Activated T-helper 1 cell treated with anti-CD3 and anti-CD28 coated beads, Interleukin-12 subunit alpha, Interleukin-12 subunit beta, Interleukin-2, Interleukin-4 antibody, amounts not matched to agents 30 ng/mL and 10 ng/mL and 1 ng/mL, durations not matched to agents 14 hours and 24 hours and 36 hours (primary cell): ENCODE data around the gene KLF3. TPM values are rescaled to one million over a fixed set of nuclear protein-coding genes. Genes with fewer than 3 reads are reported as not detected.
A peak's percentile ranks its signal among the peaks of the same experiment; 100 is the strongest.

ENCODE experiments used
- DNase-seq: peaks from one replicate; pipeline ENCODE4 v3.0.0; 2021; ENCODE audit warnings: low spot score
- H3K27ac Mint-ChIP-seq: one replicate; pipeline ENCODE4 v1.8.0; 2021; ENCODE audit warnings: mild to moderate bottlenecking, mixed read lengths
- H3K27me3 Mint-ChIP-seq: one replicate; pipeline ENCODE4 v1.8.0; 2022; ENCODE audit warnings: mild to moderate bottlenecking, moderate library complexity, mixed read lengths; ENCODE audit not compliant: insufficient read depth
- H3K36me3 Mint-ChIP-seq: one replicate; pipeline ENCODE4 v1.8.0; 2021; ENCODE audit warnings: low read depth, mixed read lengths
- H3K4me1 Mint-ChIP-seq: one replicate; pipeline ENCODE4 v1.8.0; 2021; ENCODE audit warnings: low read depth, mixed read lengths
- H3K4me3 Mint-ChIP-seq: one replicate; pipeline ENCODE4 v1.8.0; 2021; ENCODE audit warnings: mild to moderate bottlenecking, moderate library complexity, mixed read lengths
- H3K9me3 Mint-ChIP-seq: one replicate; pipeline ENCODE4 v1.8.0; 2021; ENCODE audit warnings: mixed read lengths
- intact Hi-C: fragments of 100-400 bp; cut with micrococcal nuclease; formaldehyde crosslinking; loops from one replicate; pipeline ENCODE4 v1.15.1; 2024
- total RNA-seq: library from RNA; stranded (reverse); gene quantifications from 2 replicates; pipeline ENCODE4 v1.2.3, GENCODE V29; 2022

Gene KLF3
- total RNA-seq, 1 donor from 2014 or later: 1.8 TPM

DNA sequence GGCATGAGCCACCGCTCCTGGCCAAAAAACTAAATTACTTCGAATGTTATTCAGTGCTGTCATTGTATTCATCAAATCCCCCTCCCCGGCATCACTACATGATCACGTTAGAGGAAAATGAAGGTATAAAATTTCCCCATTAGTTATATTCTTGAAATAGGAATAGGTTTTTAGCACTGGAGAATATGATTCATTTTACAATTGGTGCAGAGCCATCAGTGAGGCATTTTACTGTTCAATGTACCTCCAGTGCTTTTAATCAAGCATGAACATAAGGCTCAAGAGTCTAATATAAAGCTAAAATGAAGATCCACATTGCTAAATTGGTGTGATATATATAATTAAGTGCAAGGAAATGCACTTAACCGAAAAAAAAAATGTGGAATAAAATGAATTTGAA, 18.3 kb downstream of the KLF3 start:
- H3K36me3 Mint-ChIP-seq: peaks cover 25% of the 10 kb centered on the region
- no peaks in the 10 kb centered on the region for H3K27me3 Mint-ChIP-seq
- H3K27ac Mint-ChIP-seq: no peak overlapping the region
- DNase-seq: no peak
- intact Hi-C loops: no loop called here
- peaks cover 49% of the 10 kb centered on the region for H3K4me1 Mint-ChIP-seq
- no peak overlapping the region for H3K4me3 Mint-ChIP-seq
- H3K9me3 Mint-ChIP-seq: no peaks in the 10 kb centered on the region

DNA sequence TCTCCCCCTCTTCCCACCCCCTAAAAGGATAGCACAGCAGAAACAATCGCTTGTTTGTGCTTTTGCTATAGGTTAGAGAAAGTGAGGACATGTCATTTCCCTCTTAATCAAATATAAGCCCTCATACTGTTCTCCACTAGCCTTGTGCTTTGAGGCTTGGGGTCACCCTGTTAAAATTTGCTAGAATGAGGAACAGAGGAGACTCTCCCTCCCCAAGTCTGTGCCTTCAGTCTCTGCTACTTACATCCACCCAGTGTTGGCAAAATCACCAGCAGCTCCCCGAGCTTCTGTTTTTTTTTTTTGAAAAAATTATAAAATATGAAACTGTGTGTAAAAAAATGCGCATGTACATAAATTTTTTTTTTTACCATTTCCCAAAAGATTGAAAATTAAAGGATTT, 19.3 kb downstream of the KLF3 start:
- no peak for DNase-seq
- no peaks in the 10 kb centered on the region for H3K9me3 Mint-ChIP-seq
- H3K36me3 Mint-ChIP-seq: peaks cover 32% of the 10 kb centered on the region
- H3K27me3 Mint-ChIP-seq: no peaks in the 10 kb centered on the region
- H3K27ac Mint-ChIP-seq: no peak overlapping the region
- intact Hi-C loops: no loop called here
- H3K4me1 Mint-ChIP-seq: peaks cover 49% of the 10 kb centered on the region
- H3K4me3 Mint-ChIP-seq: no peak overlapping the region

DNA sequence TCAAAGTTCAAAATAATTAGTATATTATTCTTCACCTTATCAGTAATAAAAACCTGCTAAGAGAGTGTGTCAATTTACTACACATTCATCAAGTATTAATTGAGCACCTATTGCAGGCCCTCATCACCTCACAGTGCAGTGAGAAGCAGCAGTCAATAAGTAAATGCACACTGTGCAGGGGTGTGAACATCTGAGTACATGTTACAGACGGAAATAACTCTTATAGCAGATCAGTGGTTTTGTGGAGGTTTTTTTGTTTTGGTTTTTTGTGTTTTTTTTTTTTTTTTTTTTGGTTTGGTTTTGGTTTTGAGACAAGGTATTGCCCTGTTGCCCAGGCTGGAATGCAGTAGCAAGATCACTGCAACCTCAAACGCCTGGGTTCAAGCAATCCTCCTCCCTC, 20.3 kb downstream of the KLF3 start:
- no peaks in the 10 kb centered on the region for H3K27me3 Mint-ChIP-seq
- no peak for DNase-seq
- intact Hi-C loops: no loop called here
- H3K4me1 Mint-ChIP-seq: peaks cover 49% of the 10 kb centered on the region
- H3K36me3 Mint-ChIP-seq: peaks cover 36% of the 10 kb centered on the region
- no peaks in the 10 kb centered on the region for H3K9me3 Mint-ChIP-seq
- H3K4me3 Mint-ChIP-seq: no peak overlapping the region
- peak overlapping the region; percentile 55 for H3K27ac Mint-ChIP-seq

DNA sequence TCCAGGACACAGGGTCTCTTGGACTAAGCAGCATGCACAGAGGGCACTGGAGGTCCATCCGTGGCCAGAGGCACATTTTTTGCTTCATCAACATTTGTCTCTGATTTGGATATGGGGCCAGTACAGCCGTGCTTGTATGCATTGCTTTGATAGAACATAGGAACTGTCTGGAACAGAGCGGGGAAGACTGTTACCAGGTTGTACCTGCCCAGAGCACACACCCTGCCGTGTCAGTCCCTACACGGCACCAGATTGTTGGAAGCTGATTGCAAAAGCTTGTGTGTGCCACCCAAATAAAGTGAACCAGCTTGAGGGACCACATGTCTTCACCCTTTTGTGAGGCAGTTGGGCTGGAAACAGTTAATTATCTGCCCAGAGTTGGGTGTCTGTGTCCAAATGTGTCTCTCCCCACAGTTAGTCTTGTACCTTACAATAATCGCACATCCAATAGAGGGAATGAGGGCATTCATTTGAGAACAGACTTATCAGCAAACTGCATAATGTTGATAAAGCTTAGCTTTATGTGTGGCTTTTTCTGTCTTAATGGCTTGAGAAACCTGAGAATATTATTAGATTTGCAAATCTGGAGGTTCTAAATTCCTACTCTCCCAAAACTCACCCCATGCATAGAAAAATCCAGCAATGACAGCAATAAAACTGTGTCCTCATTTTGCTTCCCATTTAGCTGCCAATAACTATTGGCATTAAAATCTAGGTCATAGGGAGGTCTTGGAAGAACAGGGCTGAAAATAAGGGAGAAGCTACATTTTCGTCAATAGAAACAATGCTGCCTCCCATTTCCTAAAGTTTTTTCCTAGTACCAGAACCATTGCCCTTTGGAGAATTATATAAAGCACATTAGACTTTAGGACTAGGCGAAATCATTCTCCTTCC, 21.2 kb downstream of the KLF3 start:
- Mint-ChIP-seq H3K36me3 (peaks cover 43% of the 10 kb centered on the region), H3K27me3 (no peaks in the 10 kb centered on the region), H3K9me3 (no peaks in the 10 kb centered on the region), H3K27ac (no peak overlapping the region), H3K4me3 (no peak overlapping the region), H3K4me1 (peaks cover 49% of the 10 kb centered on the region)
- intact Hi-C loops: no loop called here
- no peak for DNase-seq

DNA sequence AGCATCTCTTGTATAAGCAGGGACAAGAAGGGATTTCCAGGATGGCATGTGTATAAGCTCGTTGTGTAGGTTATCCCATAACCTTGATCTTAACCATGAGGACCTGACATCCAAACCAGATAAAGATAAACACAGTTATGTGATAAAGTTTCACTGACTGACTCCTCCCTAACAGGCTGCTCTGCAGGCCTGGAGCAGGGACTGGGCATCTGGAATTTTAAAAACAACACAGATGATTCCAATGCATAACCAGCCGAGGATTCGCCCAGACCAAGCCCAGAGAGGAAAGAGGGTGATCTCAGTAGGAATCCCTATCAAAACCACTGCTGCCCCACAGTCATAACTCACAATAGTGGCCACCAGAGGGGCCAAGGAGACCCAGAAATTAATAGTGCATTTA, 22.7 kb downstream of the KLF3 start:
- Mint-ChIP-seq H3K27ac (no peak overlapping the region), H3K4me3 (no peak overlapping the region), H3K4me1 (peaks cover 44% of the 10 kb centered on the region), H3K9me3 (no peaks in the 10 kb centered on the region), H3K27me3 (no peaks in the 10 kb centered on the region), H3K36me3 (peaks cover 44% of the 10 kb centered on the region)
- intact Hi-C loops: loop anchor here (2.0 kb wide), 1 partner anchor 20 kb away; no protein-coding TSS in a partner anchor
- DNase-seq: no peak

DNA sequence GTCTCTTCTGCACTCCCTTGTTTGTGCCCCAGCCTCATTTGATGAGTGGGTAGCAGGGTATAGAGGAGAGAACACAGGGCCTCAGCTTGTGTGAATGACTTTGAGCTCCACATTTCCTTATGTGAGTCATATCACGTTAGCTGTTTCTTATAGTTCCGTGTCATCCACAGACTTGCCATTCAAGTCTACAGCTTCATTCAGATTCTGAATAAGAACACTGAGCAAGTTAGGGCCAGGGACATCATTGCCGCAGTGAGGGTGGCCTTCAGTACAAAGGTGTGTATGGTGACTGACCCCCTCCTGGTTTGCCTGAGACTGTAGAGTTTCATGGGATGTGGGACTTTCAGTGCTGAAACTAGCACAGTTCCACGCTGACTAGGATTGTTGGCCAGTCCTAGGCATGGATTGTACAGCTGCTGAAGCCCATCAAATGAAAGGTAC, 23.6 kb downstream of the KLF3 start:
- intact Hi-C loops: loop anchor here (2.0 kb wide), 1 partner anchor 21 kb away; no protein-coding TSS in a partner anchor
- no peak overlapping the region for H3K4me3 Mint-ChIP-seq
- peaks cover 41% of the 10 kb centered on the region for H3K36me3 Mint-ChIP-seq
- no peak overlapping the region for H3K27ac Mint-ChIP-seq
- DNase-seq: no peak
- H3K9me3 Mint-ChIP-seq: no peaks in the 10 kb centered on the region
- H3K27me3 Mint-ChIP-seq: no peaks in the 10 kb centered on the region
- H3K4me1 Mint-ChIP-seq: peaks cover 37% of the 10 kb centered on the region

DNA sequence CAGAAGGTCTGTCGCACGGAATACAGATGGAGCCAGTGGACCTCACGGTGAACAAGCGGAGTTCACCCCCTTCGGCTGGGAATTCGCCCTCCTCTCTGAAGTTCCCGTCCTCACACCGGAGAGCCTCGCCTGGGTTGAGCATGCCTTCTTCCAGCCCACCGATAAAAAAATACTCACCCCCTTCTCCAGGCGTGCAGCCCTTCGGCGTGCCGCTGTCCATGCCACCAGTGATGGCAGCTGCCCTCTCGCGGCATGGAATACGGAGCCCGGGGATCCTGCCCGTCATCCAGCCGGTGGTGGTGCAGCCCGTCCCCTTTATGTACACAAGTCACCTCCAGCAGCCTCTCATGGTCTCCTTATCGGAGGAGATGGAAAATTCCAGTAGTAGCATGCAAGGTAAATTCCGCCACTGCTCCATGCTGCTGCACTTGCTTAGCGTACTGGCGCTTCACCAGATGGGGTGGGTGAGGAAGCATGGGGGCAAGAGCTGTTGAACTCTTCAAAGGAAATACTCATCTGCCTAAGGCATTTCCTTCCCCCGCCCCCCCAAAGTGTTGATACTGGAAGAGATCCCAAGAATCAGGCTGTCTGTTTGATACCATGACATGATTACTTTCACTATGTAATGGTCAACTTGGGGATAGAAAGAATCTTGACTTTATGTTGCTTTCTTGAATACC, 24.8 kb downstream of the KLF3 start:
- Mint-ChIP-seq H3K27ac (no peak overlapping the region), H3K9me3 (no peaks in the 10 kb centered on the region), H3K36me3 (peaks cover 46% of the 10 kb centered on the region), H3K4me3 (no peak overlapping the region), H3K4me1 (peaks cover 31% of the 10 kb centered on the region), H3K27me3 (no peaks in the 10 kb centered on the region)
- intact Hi-C loops: no loop called here
- no peak for DNase-seq

DNA sequence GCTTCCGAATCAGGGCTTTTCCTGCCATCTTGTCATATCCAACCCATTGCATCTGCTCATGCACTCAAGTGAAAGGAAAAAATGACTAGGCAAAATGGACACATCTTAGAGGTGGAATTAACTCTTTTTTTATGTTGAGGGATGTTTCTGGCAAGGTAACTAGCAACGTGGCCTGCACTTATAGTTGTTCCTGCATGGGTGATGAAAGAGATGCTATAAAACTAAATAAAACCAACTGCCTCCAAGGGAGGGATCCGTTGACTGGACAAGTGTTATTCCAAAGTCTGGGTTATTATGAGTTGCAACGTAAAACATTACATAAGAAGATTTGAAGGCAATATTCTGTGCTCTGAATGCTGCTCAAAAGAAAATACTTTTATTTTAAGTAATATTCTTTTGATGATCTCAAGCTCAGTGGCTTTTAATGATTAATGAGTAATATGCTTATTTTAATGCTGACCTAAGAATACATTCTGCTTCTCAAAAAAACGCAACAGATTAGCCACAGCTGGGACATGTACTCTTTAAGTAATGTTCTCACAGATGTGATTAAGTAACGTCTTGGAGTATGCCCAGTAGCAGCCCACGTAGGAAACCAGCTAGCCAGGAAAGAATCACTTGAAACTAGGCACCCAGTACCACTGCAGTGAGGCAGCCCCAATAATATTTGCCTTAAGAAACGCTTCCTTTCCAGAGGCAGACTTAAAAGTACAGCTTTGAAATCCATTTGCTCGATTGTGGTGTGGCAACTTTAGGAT, 27.4 kb downstream of the KLF3 start:
- no peak overlapping the region for H3K4me3 Mint-ChIP-seq
- peaks cover 57% of the 10 kb centered on the region for H3K36me3 Mint-ChIP-seq
- H3K4me1 Mint-ChIP-seq: peaks cover 19% of the 10 kb centered on the region
- intact Hi-C loops: no loop called here
- no peaks in the 10 kb centered on the region for H3K27me3 Mint-ChIP-seq
- H3K27ac Mint-ChIP-seq: no peak overlapping the region
- no peak for DNase-seq
- H3K9me3 Mint-ChIP-seq: no peaks in the 10 kb centered on the region

DNA sequence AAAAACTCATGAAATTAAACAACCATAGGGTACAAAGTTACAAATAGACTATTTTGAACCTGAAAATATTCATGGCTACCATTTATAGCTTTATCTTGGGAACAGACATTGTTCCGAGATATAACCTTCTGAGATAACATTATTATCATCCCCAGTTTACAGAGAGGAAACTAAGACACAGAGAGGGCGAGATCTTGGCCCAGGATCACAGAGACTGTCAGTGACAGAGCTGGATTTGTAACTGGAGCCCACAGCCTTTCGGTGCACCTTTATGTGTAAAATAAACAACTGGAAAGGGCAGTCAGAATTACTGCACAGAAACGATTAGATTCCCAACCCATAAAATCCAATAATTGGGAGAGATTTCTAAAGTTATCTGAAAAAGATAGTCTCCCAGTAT, 28.4 kb downstream of the KLF3 start:
- no peak for DNase-seq
- H3K9me3 Mint-ChIP-seq: no peaks in the 10 kb centered on the region
- intact Hi-C loops: no loop called here
- peaks cover 60% of the 10 kb centered on the region for H3K36me3 Mint-ChIP-seq
- no peaks in the 10 kb centered on the region for H3K27me3 Mint-ChIP-seq
- H3K4me1 Mint-ChIP-seq: peaks cover 9% of the 10 kb centered on the region
- H3K27ac Mint-ChIP-seq: no peak overlapping the region
- H3K4me3 Mint-ChIP-seq: no peak overlapping the region

DNA sequence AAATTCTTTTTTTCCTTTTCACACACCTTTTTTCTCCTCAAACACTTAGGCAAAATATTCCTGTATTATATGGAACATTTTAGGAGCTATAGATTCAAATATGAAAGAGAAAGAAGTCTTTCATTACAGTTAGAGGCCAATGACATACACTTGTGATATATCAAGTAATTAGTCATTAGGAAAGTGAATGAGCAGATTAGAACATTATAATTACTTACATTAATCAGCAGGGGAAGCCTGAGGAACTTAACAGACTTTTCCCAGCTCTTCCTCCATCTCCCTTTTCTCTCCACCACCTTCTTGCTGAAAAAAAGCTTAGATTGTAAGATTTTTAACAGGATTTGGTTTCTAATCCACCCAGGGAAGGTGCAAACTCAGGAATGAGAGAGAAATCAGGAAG, 29.6 kb downstream of the KLF3 start:
- no peaks in the 10 kb centered on the region for H3K27me3 Mint-ChIP-seq
- intact Hi-C loops: no loop called here
- no peaks in the 10 kb centered on the region for H3K4me1 Mint-ChIP-seq
- H3K27ac Mint-ChIP-seq: no peak overlapping the region
- H3K9me3 Mint-ChIP-seq: no peaks in the 10 kb centered on the region
- H3K4me3 Mint-ChIP-seq: no peak overlapping the region
- peaks cover 59% of the 10 kb centered on the region for H3K36me3 Mint-ChIP-seq
- DNase-seq: no peak

DNA sequence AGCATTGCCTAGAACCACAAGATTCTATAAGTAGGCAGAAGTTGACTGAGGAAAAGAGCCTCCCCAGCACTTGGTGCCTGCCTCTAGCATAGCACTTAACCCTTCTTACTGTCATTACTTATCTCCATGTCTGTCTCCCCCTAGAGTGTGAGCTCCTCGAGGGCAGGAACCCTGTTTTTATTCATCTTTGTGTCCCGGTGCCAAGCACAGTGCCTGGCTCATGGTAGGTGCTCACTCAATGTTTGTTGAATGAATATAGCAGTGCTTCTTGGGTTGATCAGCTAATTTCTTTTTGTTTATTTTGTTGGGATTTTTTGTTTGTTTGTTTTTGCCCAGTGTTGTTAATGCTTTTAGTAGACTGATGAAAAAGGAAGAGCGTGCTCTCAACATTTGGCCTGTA, 30.3 kb downstream of the KLF3 start:
- Mint-ChIP-seq H3K4me1 (no peaks in the 10 kb centered on the region), H3K36me3 (peaks cover 51% of the 10 kb centered on the region), H3K27ac (no peak overlapping the region), H3K9me3 (no peaks in the 10 kb centered on the region), H3K27me3 (no peaks in the 10 kb centered on the region), H3K4me3 (no peak overlapping the region)
- intact Hi-C loops: no loop called here
- no peak for DNase-seq

DNA sequence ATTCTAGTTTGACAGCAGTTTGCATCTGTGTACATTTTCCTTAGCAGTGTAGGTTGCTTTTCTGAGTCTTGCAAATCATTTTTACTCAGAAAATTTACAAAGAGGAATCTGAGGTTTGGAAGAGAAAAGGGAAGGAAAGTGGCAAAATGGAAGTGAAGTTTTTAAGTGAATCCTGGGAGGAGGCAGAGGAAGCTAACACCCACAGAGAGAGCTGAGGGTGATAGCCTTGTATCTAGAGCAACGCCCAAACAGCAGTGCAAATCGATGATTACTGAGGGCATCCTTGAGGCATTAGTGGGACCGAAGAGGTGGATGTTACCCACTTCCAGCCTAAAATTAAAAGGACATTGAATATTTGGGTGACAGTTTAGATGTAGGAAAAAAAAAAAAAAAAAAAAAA, 31.8 kb downstream of the KLF3 start:
- Mint-ChIP-seq H3K27ac (no peak overlapping the region), H3K4me3 (no peak overlapping the region), H3K9me3 (no peaks in the 10 kb centered on the region), H3K27me3 (no peaks in the 10 kb centered on the region), H3K4me1 (no peaks in the 10 kb centered on the region), H3K36me3 (peaks cover 37% of the 10 kb centered on the region)
- intact Hi-C loops: no loop called here
- DNase-seq: no peak

DNA sequence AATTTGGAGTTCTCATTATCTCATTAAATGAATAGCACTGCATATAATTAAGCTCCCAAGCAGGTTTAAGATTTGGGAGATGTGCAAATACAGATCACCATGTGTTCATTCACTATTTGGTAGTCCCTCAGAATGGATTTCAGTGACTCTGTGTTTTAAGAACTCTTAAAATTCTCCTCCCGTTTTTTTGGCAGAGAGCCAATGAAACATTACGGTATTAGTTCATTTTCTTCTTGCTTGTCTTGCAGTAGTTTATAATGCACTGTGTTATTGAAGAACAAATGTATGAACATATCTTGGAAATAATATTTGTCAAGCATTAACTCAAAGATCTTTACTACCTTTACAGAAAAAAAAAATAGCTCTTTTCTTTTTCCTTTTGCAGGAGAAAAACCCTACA, 32.7 kb downstream of the KLF3 start:
- no peaks in the 10 kb centered on the region for H3K27me3 Mint-ChIP-seq
- DNase-seq: no peak
- H3K4me1 Mint-ChIP-seq: no peaks in the 10 kb centered on the region
- H3K4me3 Mint-ChIP-seq: no peak overlapping the region
- intact Hi-C loops: no loop called here
- peaks cover 35% of the 10 kb centered on the region for H3K36me3 Mint-ChIP-seq
- H3K9me3 Mint-ChIP-seq: no peaks in the 10 kb centered on the region
- no peak overlapping the region for H3K27ac Mint-ChIP-seq
